Upper lobe of left lung (tissue), 6 donors: ENCODE results near the gene C22orf42. TPM values are rescaled to one million over a fixed set of nuclear protein-coding genes. Genes with fewer than 3 reads are reported as not detected.

Source experiments
- ATAC-seq, 2 donors: fragments of 200-7000 bp; cut with Tn5 transposase; one replicate each; pipeline ENCODE4 v1.9.1; 2022; ENCODE audit warnings: mild to moderate bottlenecking in 2 of 2, moderate library complexity in 2 of 2; ENCODE audit not compliant: low FRiP score in 2 of 2
- DNase-seq, 2 donors: peaks; one replicate each; pipeline ENCODE4 v3.0.0-alpha.2; 2019 to 2020
- H3K27ac ChIP-seq, 4 donors: fragments of 200-600 bp; sonication (generic); one replicate each; pipeline ENCODE4 v1.5.1; 2016 to 2019
- H3K27me3 ChIP-seq, 4 donors: fragments of 200-600 bp; sonication (generic); one replicate each; pipeline ENCODE4 v1.5.1; 2017 to 2019
- H3K36me3 ChIP-seq, 4 donors: fragments of 200-600 bp; sonication (generic); one replicate each; pipeline ENCODE4 v1.5.1; 2016 to 2019
- H3K4me1 ChIP-seq, 4 donors: fragments of 200-600 bp; sonication (generic); one replicate each; pipeline ENCODE4 v1.5.1; 2018 to 2019
- H3K4me3 ChIP-seq, 4 donors: fragments of 200-600 bp; sonication (generic); one replicate each; pipeline ENCODE4 v1.5.1; 2017 to 2019; ENCODE audit warnings: mild to moderate bottlenecking in 2 of 4, moderate library complexity in 1 of 4
- H3K9me3 ChIP-seq, 4 donors: fragments of 200-600 bp; sonication (generic); one replicate each; pipeline ENCODE4 v1.5.1; 2018 to 2019
- EP300 ChIP-seq, 4 donors: sonication (generic); formaldehyde crosslinking; IDR thresholded peaks; one replicate each; pipeline ENCODE4 v1.5.1; 2017; ENCODE audit warnings: antibody characterized with exemption in 4 of 4, control low read depth in 2 of 4
- POLR2A ChIP-seq, 4 donors: fragments of 450-650 bp; IDR thresholded peaks; one replicate each; pipeline ENCODE4 v1.5.1; 2016 to 2017; ENCODE audit warnings: antibody characterized with exemption in 4 of 4, mild to moderate bottlenecking in 2 of 4
- POLR2AphosphoS5 ChIP-seq, 2 donors: sonication (generic); formaldehyde crosslinking; IDR thresholded peaks; one replicate each; pipeline ENCODE4 v1.5.1; 2017; ENCODE audit warnings: antibody characterized with exemption in 2 of 2
- WGBS, 2 donors: methylation state at CpG; one replicate each; pipeline ENCODE4 v1.1.5; 2017 to 2018; 5-methylcytosine and 5-hydroxymethylcytosine counted together
- total RNA-seq, 6 donors: library from RNA; depleted of rRNA in 4 of 6; stranded (reverse); fragments of >200 nt in 4 of 6; gene quantifications; one replicate each; pipeline versions ENCODE4 v1.1.0 to v1.2.1, GENCODE V29; 2016 to 2021
- TF ChIP-seq, protein P1 (sequence below), 6 experiments: fragments of 450-650 bp in 4 of 6; fragments of 200-600 bp in 2 of 6; sonication (generic) in 2 of 6; IDR thresholded peaks; one replicate each; pipeline ENCODE4 v1.5.1; 2016 to 2019; ENCODE audit warnings: antibody characterized with exemption in 6 of 6
- donor health status: DM: no; HTN: no; CAD: no; lungs with moderate emphysema.
- donor health status: DM: no; HTN: yes; CAD: no; lungs with severe emphysema.

The C22orf42 gene
- total RNA-seq, 6 donors from 2014 or later: not detected

GRCh38 chr22:32183625-32184024, 24.5 kb upstream of the C22orf42 start:
- H3K36me3 ChIP-seq: no peaks in the 10 kb centered on the region
- ATAC-seq: no peak
- no peak overlapping the region for H3K4me3 ChIP-seq
- no peaks in the 10 kb centered on the region for H3K9me3 ChIP-seq
- 78 to 82% methylated on average over 3 of the region's 3 CpGs for WGBS, 2 donors
- H3K27ac ChIP-seq: no peak overlapping the region
- H3K27me3 ChIP-seq: no peaks in the 10 kb centered on the region
- no peak for DNase-seq
- H3K4me1 ChIP-seq: no peaks in the 10 kb centered on the region
- TF ChIP-seq, protein P1, sequence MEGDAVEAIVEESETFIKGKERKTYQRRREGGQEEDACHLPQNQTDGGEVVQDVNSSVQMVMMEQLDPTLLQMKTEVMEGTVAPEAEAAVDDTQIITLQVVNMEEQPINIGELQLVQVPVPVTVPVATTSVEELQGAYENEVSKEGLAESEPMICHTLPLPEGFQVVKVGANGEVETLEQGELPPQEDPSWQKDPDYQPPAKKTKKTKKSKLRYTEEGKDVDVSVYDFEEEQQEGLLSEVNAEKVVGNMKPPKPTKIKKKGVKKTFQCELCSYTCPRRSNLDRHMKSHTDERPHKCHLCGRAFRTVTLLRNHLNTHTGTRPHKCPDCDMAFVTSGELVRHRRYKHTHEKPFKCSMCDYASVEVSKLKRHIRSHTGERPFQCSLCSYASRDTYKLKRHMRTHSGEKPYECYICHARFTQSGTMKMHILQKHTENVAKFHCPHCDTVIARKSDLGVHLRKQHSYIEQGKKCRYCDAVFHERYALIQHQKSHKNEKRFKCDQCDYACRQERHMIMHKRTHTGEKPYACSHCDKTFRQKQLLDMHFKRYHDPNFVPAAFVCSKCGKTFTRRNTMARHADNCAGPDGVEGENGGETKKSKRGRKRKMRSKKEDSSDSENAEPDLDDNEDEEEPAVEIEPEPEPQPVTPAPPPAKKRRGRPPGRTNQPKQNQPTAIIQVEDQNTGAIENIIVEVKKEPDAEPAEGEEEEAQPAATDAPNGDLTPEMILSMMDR (IDR thresholded peaks at IDR 0.05): no peak
- no peak for TF ChIP-seq POLR2AphosphoS5 (IDR thresholded peaks at IDR 0.05)
- no peak for TF ChIP-seq POLR2A (IDR thresholded peaks at IDR 0.05)
- TF ChIP-seq EP300 (IDR thresholded peaks at IDR 0.05): no peak

- Histone ChIP-seq H3K27me3 (peaks cover 0 to 5% (median 4%) of the 10 kb centered on the region in 4 donors), H3K4me3 (no peak overlapping the region), H3K9me3 (no peaks in the 10 kb centered on the region), H3K36me3 (no peaks in the 10 kb centered on the region), H3K27ac (no peak overlapping the region), H3K4me1 (peaks cover 0 to 4% (median 3%) of the 10 kb centered on the region in 4 donors)
- ATAC-seq: no peak
- WGBS, 2 donors: 85% methylated on average over 6 of the region's 6 CpGs
- TF ChIP-seq POLR2A (IDR thresholded peaks at IDR 0.05) (no peak), EP300 (IDR thresholded peaks at IDR 0.05) (no peak), POLR2AphosphoS5 (IDR thresholded peaks at IDR 0.05) (no peak)
- TF ChIP-seq, protein P1 (IDR thresholded peaks at IDR 0.05): no peak
- no peak for DNase-seq
Observed at GRCh38 chr22:32181043-32181442, 21.9 kb upstream of the C22orf42 start.

- Histone ChIP-seq H3K4me3 (no peak overlapping the region), H3K27ac (no peak overlapping the region), H3K4me1 (peaks cover 0 to 10% (median 6%) of the 10 kb centered on the region in 4 donors), H3K27me3 (peaks cover 0 to 13% (median 10%) of the 10 kb centered on the region in 4 donors), H3K9me3 (no peaks in the 10 kb centered on the region), H3K36me3 (no peaks in the 10 kb centered on the region)
- TF ChIP-seq POLR2AphosphoS5 (IDR thresholded peaks at IDR 0.05) (no peak), EP300 (IDR thresholded peaks at IDR 0.05) (no peak), POLR2A (IDR thresholded peaks at IDR 0.05) (no peak)
- TF ChIP-seq, protein P1 (IDR thresholded peaks at IDR 0.05): no peak
- ATAC-seq: no peak
- no peak for DNase-seq
- 87 to 93% methylated on average over 8 of the region's 8 CpGs for WGBS, 2 donors
Observed at GRCh38 chr22:32177221-32177765, 18.2 kb upstream of the C22orf42 start.

GRCh38 chr22:32175683-32176644, 16.9 kb upstream of the C22orf42 start:
- H3K4me1 ChIP-seq: peaks cover 0 to 10% (median 6%) of the 10 kb centered on the region in 4 donors
- peak in 1 of 2 donors; percentile 83 for DNase-seq
- no peak overlapping the region for H3K27ac ChIP-seq
- H3K4me3 ChIP-seq: no peak overlapping the region
- H3K36me3 ChIP-seq: no peaks in the 10 kb centered on the region
- H3K9me3 ChIP-seq: no peaks in the 10 kb centered on the region
- 2 to 8% methylated on average over 26 to 28 of the region's 73 CpGs for WGBS, 2 donors
- no peak for ATAC-seq
- no peak for TF ChIP-seq POLR2AphosphoS5 (IDR thresholded peaks at IDR 0.05)
- peaks cover 0 to 13% (median 10%) of the 10 kb centered on the region in 4 donors for H3K27me3 ChIP-seq

DNA sequence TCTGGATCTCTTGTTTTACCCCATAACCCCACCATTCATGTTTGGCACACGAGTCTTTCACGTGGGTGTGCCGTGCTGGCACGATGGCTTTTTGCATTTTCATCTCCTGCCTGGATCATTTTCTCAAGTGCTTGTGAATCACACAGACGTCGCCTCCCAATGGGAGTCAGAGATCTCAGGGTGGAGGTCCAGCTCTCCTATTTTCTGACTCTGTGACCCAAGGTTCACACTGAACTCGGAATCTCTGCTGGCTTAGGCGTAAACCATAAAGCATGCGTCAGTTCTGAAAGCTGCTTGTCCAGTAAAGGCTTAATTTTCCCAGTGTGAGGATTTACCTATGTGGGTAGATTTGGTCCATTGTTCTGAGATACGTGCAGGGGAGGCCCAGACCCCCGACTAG, 16.0 kb upstream of the C22orf42 start:
- no peak overlapping the region for H3K4me3 ChIP-seq

More for the DNA sequence above, 16.0 kb upstream of the C22orf42 start:
- 84 to 88% methylated on average over 9 to 11 of the region's 11 CpGs for WGBS, 2 donors
- peaks cover 0 to 13% (median 10%) of the 10 kb centered on the region in 4 donors for H3K27me3 ChIP-seq
- ATAC-seq (no peak), DNase-seq (no peak)
- H3K4me1 ChIP-seq: peaks cover 0 to 10% (median 6%) of the 10 kb centered on the region in 4 donors
- TF ChIP-seq POLR2AphosphoS5 (IDR thresholded peaks at IDR 0.05): no peak
- no peak for TF ChIP-seq POLR2A (IDR thresholded peaks at IDR 0.05)
- no peak for TF ChIP-seq EP300 (IDR thresholded peaks at IDR 0.05)
- TF ChIP-seq, protein P1 (IDR thresholded peaks at IDR 0.05): no peak
- H3K36me3 ChIP-seq: no peaks in the 10 kb centered on the region
- no peak overlapping the region for H3K27ac ChIP-seq
- H3K9me3 ChIP-seq: no peaks in the 10 kb centered on the region
